Bronchial epithelial cell (primary cell): ENCODE measurements around the gene PKP3. TPM values are rescaled to one million over a fixed set of nuclear protein-coding genes. Genes with fewer than 3 reads are reported as not detected.
A peak's percentile ranks its signal among the peaks of the same experiment; 100 is the strongest.

Experiments used
- DNase-seq: peaks from one replicate; pipeline ENCODE4 v3.0.0-alpha.2; 2010; ENCODE audit warnings: low read depth
- FAIRE-seq: peaks from 2 replicates; lab custom pipeline; 2011; peaks lifted over from hg19 to GRCh38; lab: Jason Lieb, UNC
- H3K27me3 ChIP-seq: 2 replicates; pipeline ENCODE4 v1.5.1; 2011; ENCODE audit warnings: low read length; ENCODE audit not compliant: control insufficient read depth, insufficient read depth
- H3K36me3 ChIP-seq: 2 replicates; pipeline ENCODE4 v1.5.1; 2011; ENCODE audit warnings: low read length; ENCODE audit not compliant: control insufficient read depth, insufficient read depth
- H3K4me3 ChIP-seq: 2 replicates; pipeline ENCODE4 v1.5.1; 2011; ENCODE audit warnings: mild to moderate bottlenecking, low read depth, low read length, control low read depth
- total RNA-seq: library from RNA; depleted of rRNA; stranded (reverse); fragments of >200 nt; gene quantifications from 2 replicates; pipeline ENCODE4 v1.2.1, GENCODE V29; 2014
- TF ChIP-seq, protein P1 (sequence below): IDR thresholded peaks from 2 replicates; pipeline ENCODE4 v1.5.1; 2011; ENCODE audit warnings: mild to moderate bottlenecking, moderate library complexity, low read length, control low read depth, inconsistent platforms; ENCODE audit not compliant: insufficient read depth, severe bottlenecking

The PKP3 gene
- total RNA-seq, 1 donor from 2014 or later = 231 TPM

DNA sequence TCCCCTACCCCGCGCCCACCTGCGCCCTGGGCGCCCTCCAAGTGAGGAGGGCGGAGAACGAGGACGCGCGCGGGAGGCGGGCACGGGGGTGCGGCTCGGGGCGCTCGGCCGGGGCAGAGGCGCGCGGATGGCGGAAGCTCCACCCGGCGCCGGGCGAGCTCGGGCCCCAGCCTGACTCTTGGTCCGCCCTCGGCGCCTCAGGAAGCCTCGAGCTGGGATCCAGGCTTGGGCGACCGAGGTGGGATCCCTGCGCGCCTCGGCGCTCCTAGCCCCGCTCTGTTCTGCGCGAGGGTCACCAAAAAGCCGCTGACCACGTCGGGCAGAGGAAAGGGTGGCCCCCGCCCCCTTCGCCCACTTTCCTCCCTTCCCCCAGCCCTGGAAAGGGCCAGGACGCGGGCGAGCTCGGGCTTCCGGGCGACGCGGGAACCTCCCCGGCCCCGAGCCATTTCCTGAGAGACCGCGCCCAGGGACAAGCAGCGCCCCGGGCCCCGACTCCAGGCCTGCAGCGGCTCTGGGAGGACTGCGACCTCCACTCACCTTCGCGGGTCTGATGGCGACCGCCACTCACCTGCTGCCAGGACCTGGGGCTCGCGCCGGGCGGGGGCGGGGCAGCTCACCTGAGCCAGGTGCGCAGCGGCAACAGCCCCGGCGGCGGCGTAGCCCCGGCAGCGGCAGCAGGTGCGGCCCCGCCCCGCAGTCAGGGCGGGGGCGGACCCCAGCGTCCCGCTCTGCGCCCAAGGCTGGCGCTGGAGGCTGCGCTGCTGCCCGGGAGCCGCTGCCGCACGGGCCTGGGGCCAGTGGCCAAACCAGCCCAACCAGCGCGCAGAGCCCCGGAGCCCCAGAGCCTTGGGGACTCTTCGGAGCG, 23.0 kb downstream of the PKP3 start:
- Histone ChIP-seq H3K4me3 (peak overlapping the region; percentile 61), H3K27me3 (no peaks in the 10 kb centered on the region), H3K36me3 (no peaks in the 10 kb centered on the region)
- TF ChIP-seq, protein P1, sequence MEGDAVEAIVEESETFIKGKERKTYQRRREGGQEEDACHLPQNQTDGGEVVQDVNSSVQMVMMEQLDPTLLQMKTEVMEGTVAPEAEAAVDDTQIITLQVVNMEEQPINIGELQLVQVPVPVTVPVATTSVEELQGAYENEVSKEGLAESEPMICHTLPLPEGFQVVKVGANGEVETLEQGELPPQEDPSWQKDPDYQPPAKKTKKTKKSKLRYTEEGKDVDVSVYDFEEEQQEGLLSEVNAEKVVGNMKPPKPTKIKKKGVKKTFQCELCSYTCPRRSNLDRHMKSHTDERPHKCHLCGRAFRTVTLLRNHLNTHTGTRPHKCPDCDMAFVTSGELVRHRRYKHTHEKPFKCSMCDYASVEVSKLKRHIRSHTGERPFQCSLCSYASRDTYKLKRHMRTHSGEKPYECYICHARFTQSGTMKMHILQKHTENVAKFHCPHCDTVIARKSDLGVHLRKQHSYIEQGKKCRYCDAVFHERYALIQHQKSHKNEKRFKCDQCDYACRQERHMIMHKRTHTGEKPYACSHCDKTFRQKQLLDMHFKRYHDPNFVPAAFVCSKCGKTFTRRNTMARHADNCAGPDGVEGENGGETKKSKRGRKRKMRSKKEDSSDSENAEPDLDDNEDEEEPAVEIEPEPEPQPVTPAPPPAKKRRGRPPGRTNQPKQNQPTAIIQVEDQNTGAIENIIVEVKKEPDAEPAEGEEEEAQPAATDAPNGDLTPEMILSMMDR = no peak
- DNase-seq (no peak), FAIRE-seq (no peak)

DNA sequence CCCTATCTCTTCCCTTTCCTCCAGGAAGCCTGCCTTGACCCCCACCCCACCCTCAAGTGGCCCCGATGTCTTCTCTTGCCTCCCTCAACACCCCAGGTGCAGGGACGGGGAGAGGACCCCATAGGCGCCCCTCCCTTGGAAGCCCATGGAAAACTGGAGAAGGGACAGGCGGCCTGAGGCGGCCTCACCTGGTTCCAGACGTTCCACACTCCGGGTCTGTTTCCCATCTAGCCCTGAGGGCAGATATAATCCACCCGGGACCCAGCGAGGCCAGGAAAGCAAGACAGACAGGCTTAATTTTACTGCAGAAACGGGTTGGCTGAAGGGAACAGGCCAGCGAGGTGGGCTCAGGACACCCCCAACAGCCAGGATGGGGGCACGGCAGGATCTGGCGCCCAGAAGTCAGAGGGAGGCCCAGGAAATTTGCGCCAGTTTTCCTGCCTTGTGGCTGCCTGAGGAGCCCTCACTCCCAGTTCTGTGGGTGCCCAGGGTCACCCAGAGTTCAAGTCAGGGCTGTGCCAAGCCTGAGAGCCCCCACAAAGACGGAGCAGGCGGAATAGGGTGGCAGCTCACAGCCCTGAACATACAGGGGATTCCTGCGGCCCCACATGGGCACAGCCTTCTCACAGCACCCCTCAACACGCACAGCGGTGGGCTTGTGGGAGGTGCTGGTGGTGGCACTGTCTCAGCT, 23.8 kb downstream of the PKP3 start:
- DNase-seq (no peak), FAIRE-seq (no peak)
- H3K4me3 ChIP-seq = peak overlapping the region; percentile 61
- H3K36me3 ChIP-seq = no peaks in the 10 kb centered on the region
- TF ChIP-seq, protein P1 = no peak
- no peaks in the 10 kb centered on the region for H3K27me3 ChIP-seq

DNA sequence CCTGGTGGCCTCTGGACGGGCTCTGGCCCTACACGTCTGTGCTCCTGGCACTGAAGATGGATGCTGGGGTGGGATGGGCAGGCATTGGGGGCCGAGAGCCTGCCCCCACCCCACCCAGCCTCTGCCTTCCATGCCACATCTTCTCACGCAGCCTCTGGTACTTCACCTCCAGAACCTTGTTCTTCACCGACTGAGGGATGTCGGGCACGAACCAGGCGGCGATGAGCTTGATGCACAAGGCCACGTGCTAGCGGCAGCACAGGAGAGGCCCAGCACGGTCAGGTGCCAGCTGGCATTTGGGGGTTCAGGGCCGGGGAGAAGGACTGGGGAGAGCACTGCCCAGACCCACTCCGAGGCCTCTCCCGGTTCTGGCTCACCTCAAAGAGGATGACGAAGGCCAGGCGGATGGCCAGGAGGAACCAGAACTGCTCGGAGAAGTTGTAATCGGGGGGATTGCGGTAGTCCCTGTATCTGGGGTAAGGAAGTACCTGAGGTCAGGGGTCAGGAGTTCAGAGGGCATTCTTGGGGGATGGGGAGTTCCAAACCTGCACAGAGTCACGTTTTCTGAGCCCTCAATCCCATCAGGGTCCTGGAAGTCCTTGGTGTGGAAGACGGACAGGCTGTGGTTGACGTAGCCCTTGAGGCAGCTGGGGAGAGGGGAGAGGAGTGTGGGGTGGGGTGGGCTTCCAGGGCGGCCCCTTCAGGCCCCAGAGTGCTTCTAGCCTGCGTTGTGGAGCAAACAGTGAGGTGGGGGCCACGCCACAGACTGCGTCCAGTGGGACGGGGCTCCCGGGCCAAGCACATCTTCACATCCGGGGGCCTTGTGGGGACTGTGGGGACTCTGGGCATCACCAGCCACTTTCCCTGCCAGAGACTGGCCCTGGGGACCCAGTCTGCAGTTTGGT, 24.6 kb downstream of the PKP3 start:
- FAIRE-seq (no peak), DNase-seq (no peak)
- TF ChIP-seq, protein P1 = no peak
- Histone ChIP-seq H3K27me3 (no peaks in the 10 kb centered on the region), H3K36me3 (no peaks in the 10 kb centered on the region), H3K4me3 (no peak overlapping the region)

DNA sequence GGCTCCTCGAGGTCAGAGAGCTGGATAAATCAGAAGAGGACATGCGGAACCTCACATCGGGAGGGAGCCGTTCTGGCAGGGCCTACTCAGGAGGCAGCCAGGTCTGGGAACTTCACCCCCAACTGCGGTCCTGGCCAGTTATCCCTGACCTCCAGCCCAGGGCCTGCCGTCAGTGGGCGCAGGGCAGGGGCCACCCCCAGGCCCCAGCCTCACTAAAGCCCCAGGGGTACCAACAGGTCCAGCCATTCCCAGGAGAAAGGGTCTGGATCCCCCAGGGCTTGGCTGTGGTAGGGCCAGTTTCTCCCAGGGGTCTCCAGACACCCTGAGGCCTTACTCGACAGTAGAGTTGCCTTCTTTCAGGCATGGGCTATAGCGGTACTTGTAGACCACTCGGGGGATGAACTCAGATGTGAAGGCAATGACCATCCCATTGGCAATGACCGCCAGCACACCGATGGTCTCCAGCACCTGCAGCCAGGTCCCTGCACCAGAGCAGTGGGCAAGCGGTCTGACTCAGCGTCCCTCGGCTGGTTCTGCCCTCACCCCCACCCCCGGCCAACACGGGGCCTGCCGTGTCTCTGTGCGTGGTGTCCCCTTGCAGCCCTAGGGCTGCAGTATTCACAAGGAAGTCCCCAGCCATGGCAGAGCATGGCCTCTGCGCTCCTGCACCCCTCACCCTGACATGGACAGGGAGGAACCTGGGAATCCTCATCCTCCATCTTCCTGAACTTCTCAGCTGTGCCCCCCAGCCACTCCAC, 25.4 kb downstream of the PKP3 start:
- TF ChIP-seq, protein P1 = no peak
- no peaks in the 10 kb centered on the region for H3K36me3 ChIP-seq
- no peak overlapping the region for H3K4me3 ChIP-seq
- no peaks in the 10 kb centered on the region for H3K27me3 ChIP-seq
- FAIRE-seq (no peak), DNase-seq (no peak)

DNA sequence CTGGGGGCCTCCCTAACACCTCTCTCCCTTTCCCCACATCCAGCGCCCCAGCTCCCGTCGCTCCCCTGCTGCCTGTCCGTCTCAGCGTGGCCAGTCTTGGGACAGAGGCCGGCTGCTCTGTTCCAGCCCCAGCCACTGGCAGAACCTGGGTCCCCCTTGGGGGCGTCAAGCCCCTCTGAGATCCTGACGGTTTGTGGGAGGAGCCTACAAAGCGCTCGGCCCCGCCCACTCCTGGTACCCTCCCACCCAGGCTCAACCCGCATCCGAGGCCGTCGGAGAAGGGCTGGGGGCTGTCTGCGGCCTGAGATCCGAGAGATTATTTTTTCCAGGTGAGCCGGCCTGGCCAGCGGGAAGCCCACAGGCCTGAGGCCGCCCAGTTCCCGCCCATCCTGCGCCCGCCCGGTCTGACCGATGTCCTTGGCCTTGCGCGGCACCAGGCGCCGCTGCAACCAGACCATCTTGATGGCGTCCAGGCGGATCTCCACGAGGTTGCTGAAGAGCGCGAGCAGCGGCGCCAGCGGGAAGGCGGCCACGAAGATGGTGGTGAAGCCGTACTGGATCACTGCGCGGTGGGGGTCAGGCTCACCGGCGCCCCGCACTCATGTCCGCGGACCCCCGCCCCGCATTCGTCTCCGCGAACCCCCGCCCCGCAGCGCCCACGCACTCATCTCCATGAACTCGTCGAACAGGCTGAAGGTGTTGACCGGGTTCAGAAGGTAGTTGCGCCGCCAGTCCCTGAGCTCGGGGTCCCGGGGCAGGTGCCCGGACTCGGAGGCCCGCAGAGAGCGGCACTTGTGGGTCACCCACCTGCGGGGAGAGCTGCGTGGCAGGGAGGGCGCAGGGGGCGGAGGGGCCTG, 26.3 kb downstream of the PKP3 start:
- H3K4me3 ChIP-seq = no peak overlapping the region
- no peak for DNase-seq
- H3K36me3 ChIP-seq = no peaks in the 10 kb centered on the region
- no peak for FAIRE-seq
- no peaks in the 10 kb centered on the region for H3K27me3 ChIP-seq
- TF ChIP-seq, protein P1 = no peak
